GM19467 (cell line): ENCODE measurements around the gene CCDC182.

ENCODE experiments used
- ATAC-seq: cut with Tn5 transposase; IDR thresholded peaks from one replicate; pipeline ENCODE4 v1.9.1; 2021; ENCODE audit warnings: mild to moderate bottlenecking, moderate library complexity; ENCODE audit not compliant: unreplicated experiment

CCDC182 gene

GRCh38 chr17:57745242-57745641, at the start of gene CCDC182:
Gene CCDC182, minus strand, starts transcription at chr17:57745299. Its CDS starts 27 bp downstream, at chr17:57745272.
- no peak for ATAC-seq

- ATAC-seq: no peak
Measured at GRCh38 chr17:57794841-57795240, 49.7 kb upstream of the CCDC182 start.

- no peak for ATAC-seq
Measured at GRCh38 chr17:57788725-57789124, 43.6 kb upstream of the CCDC182 start.

GRCh38 chr17:57785022-57785421, 39.9 kb upstream of the CCDC182 start:
- no peak for ATAC-seq

GRCh38 chr17:57784226-57784895, 39.3 kb upstream of the CCDC182 start:
- no peak for ATAC-seq

- no peak for ATAC-seq
Measured at GRCh38 chr17:57783338-57783742, 38.2 kb upstream of the CCDC182 start.

- no peak for ATAC-seq
Measured at GRCh38 chr17:57782647-57783337, 37.7 kb upstream of the CCDC182 start.

- no peak for ATAC-seq
Measured at GRCh38 chr17:57782062-57782490, 37.0 kb upstream of the CCDC182 start.

- ATAC-seq: no peak
Measured at GRCh38 chr17:57781386-57782061, 36.4 kb upstream of the CCDC182 start.

GRCh38 chr17:57779706-57780105, 34.6 kb upstream of the CCDC182 start:
- no peak for ATAC-seq

GRCh38 chr17:57778306-57778705, 33.2 kb upstream of the CCDC182 start:
- no peak for ATAC-seq

- ATAC-seq: no peak
Measured at GRCh38 chr17:57776366-57776765, 31.3 kb upstream of the CCDC182 start.

GRCh38 chr17:57774872-57775271, 29.8 kb upstream of the CCDC182 start:
- no peak for ATAC-seq

- ATAC-seq: no peak
Measured at GRCh38 chr17:57773557-57773956, 28.5 kb upstream of the CCDC182 start.

GRCh38 chr17:57772774-57773173, 27.7 kb upstream of the CCDC182 start:
- ATAC-seq: no peak

GRCh38 chr17:57767561-57767960, 22.5 kb upstream of the CCDC182 start:
- no peak for ATAC-seq

GRCh38 chr17:57766318-57766943, 21.3 kb upstream of the CCDC182 start:
- ATAC-seq: no peak

GRCh38 chr17:57762452-57763395, 17.6 kb upstream of the CCDC182 start:
- ATAC-seq: no peak

GRCh38 chr17:57761887-57762286, 16.8 kb upstream of the CCDC182 start:
- no peak for ATAC-seq

- ATAC-seq: no peak
Measured at GRCh38 chr17:57760046-57760445, 14.9 kb upstream of the CCDC182 start.
